HepG2 (cell line): ENCODE data around the gene BABAM2. TPM values are rescaled to one million over a fixed set of nuclear protein-coding genes. Genes with fewer than 3 reads are reported as not detected.

Experiments used
- ATAC-seq: fragments of 200-7000 bp; cut with Tn5 transposase; 3 replicates; pipeline ENCODE4 v1.9.1; 2020; ENCODE audit warnings: mild to moderate bottlenecking, moderate library complexity
- BruUV-seq: library from RNA; stranded (reverse); fragments of 400-500 nt; replicated peaks from 2 replicates; lab custom pipeline; 2021; lab: Mats Ljungman, UMichigan
- CTCF ChIA-PET: fragments of 300-600 bp; formaldehyde crosslinking; extraction: SDS; loops from one replicate; lab custom pipeline; 2021; ENCODE audit warnings: low total read pairs, inconsistent platforms, low intra/inter-chr PET ratio; lab: Yijun Ruan, JAX
- POLR2A ChIA-PET: fragments of 350-600 bp; sonication (Branson Sonifier 250); formaldehyde crosslinking; loops from one replicate; lab custom pipeline; 2020; ENCODE audit warnings: antibody characterized with exemption, inconsistent platforms; lab: Yijun Ruan, JAX
- DNase-seq: peaks from one replicate; pipeline ENCODE4 v3.0.0-alpha.2; 2015; ENCODE audit warnings: low spot score
- FAIRE-seq: peaks from 3 replicates; lab custom pipeline; 2011; peaks lifted over from hg19 to GRCh38; lab: Jason Lieb, UNC
- H2AFZ ChIP-seq: one replicate; pipeline ENCODE4 v1.6.1; 2011; ENCODE audit warnings: low read length, inconsistent platforms
- H3K27ac ChIP-seq: fragments of 300-600 bp; 3 replicates; pipeline ENCODE4 v1.8.0; 2011; ENCODE audit warnings: mixed run types, mild to moderate bottlenecking, mixed read lengths, low read length, inconsistent platforms; ENCODE audit not compliant: insufficient read depth; ENCODE audit errors: extremely low read length
- H3K27me3 ChIP-seq, 2 experiments: fragments of 200-600 bp in 1 of 2; 2 replicates in 1 of 2; 3 replicates in 1 of 2; pipeline versions ENCODE4 v1.6.0 to v1.8.0; 2011; ENCODE audit warnings: low read length in 2 of 2, mild to moderate bottlenecking in 2 of 2, moderate library complexity in 2 of 2, inconsistent platforms in 1 of 2; ENCODE audit not compliant: insufficient read depth in 2 of 2, control insufficient read depth in 1 of 2
- H3K36me3 ChIP-seq, 2 experiments: fragments of 200-600 bp in 1 of 2; replicated peaks in 1 of 2; 2 replicates in 1 of 2; 3 replicates in 1 of 2; pipeline versions ENCODE4 v1.5.1 to v1.8.0; 2011; ENCODE audit warnings: low read length in 2 of 2, inconsistent platforms in 1 of 2; ENCODE audit not compliant: insufficient read depth in 2 of 2, control insufficient read depth in 1 of 2
- H3K4me1 ChIP-seq: 2 replicates; pipeline ENCODE4 v1.5.1; 2012; ENCODE audit warnings: low read length, inconsistent platforms; ENCODE audit not compliant: insufficient read depth
- H3K4me2 ChIP-seq: 2 replicates; pipeline ENCODE4 v1.6.0; 2011; ENCODE audit warnings: low read depth, low read length, inconsistent platforms
- H3K4me3 ChIP-seq, 3 experiments: fragments of 200-600 bp in 1 of 3; sonication (generic), shearing (Covaris generic) in 1 of 3; replicated peaks in 1 of 3; 2 replicates each; pipeline ENCODE4 v1.5.1; 2011 to 2016; ENCODE audit warnings: low read length in 3 of 3, inconsistent platforms in 2 of 3, low read depth in 2 of 3, mild to moderate bottlenecking in 2 of 3, control low read depth in 1 of 3, mixed read lengths in 1 of 3; ENCODE audit not compliant: insufficient read depth in 1 of 3
- H3K79me2 ChIP-seq: one replicate; pipeline ENCODE4 v1.6.1; 2011; ENCODE audit warnings: low read length, inconsistent platforms; ENCODE audit not compliant: insufficient read depth
- H3K9ac ChIP-seq: 2 replicates; pipeline ENCODE4 v1.6.0; 2011; ENCODE audit warnings: mild to moderate bottlenecking, low read depth, low read length, inconsistent platforms; ENCODE audit not compliant: insufficient read depth
- H3K9me3 ChIP-seq: 2 replicates; pipeline ENCODE4 v1.5.1; 2012; ENCODE audit warnings: mild to moderate bottlenecking, low read length
- H4K20me1 ChIP-seq: 2 replicates; pipeline ENCODE4 v1.6.0; 2011; ENCODE audit warnings: inconsistent platforms, mild to moderate bottlenecking, low read length, moderate library complexity; ENCODE audit not compliant: insufficient read depth
- DNMT1 ChIP-seq: sonication (generic); formaldehyde crosslinking; IDR thresholded peaks from 2 replicates; pipeline ENCODE4 v1.5.1; 2020; ENCODE audit warnings: mild to moderate bottlenecking, missing genetic modification reagents
- MEF2D ChIP-seq: sonication (generic); formaldehyde crosslinking; IDR thresholded peaks from 2 replicates; pipeline ENCODE4 v1.5.1; 2020; ENCODE audit warnings: mild to moderate bottlenecking, missing genetic modification reagents
- POGZ ChIP-seq: sonication (generic); formaldehyde crosslinking; IDR thresholded peaks from 2 replicates; pipeline ENCODE4 v1.4.0; 2020; ENCODE audit warnings: mild to moderate bottlenecking, missing genetic modification reagents
- SAP130 ChIP-seq: IDR thresholded peaks from 2 replicates; pipeline ENCODE4 v1.6.1; 2016; ENCODE audit warnings: low read depth
- ZNF12 ChIP-seq: sonication (generic); formaldehyde crosslinking; IDR thresholded peaks from 2 replicates; pipeline ENCODE4 v1.5.0; 2020; ENCODE audit warnings: missing genetic modification reagents
- ZNF547 ChIP-seq: sonication (generic); formaldehyde crosslinking; IDR thresholded peaks from 2 replicates; pipeline ENCODE4 v1.5.1; 2020; ENCODE audit warnings: mild to moderate bottlenecking, missing genetic modification reagents
- ZNF589 ChIP-seq: sonication (generic); formaldehyde crosslinking; conservative IDR thresholded peaks from 2 replicates; pipeline ENCODE4 v1.8.0; 2022; ENCODE audit warnings: mild to moderate bottlenecking, moderate library complexity, missing genetic modification reagents
- ZNF687 ChIP-seq: sonication (generic); formaldehyde crosslinking; IDR thresholded peaks from 2 replicates; pipeline ENCODE4 v1.5.1; 2020; ENCODE audit warnings: mild to moderate bottlenecking, missing genetic modification reagents, moderate library complexity
- WGBS: methylation state at CpG from one replicate; pipeline ENCODE4 v1.1.6; 2017; ENCODE audit warnings: low lambda C conversion rate; 5-methylcytosine and 5-hydroxymethylcytosine counted together
- in situ Hi-C: cut with HindIII; loops from 2 replicates; pipeline ENCODE4 v1.10.0; 2017; ENCODE audit warnings: low pct_unique_long_range_greater_than_20kb; ENCODE audit not compliant: extremely low pct_ligation_motif_present
- intact Hi-C: fragments of 100-400 bp; cut with micrococcal nuclease; formaldehyde crosslinking; loops from one replicate; pipeline ENCODE4 v1.10.0; 2022; ENCODE audit not compliant: unreplicated experiment
- polyA plus RNA-seq, 8 experiments: library from polyadenylated mRNA; depleted of rRNA in 3 of 8; stranded (reverse) in 7 of 8; unstranded in 1 of 8; fragments of >200 nt; fragmentation: Illumina TruSeq in 4 of 8; extraction: Trizol in 4 of 8; gene quantifications; 2 replicates each; pipeline versions ENCODE4 v1.2.1 to v1.2.3, GENCODE V29; 2011 to 2016; ENCODE audit warnings: low read depth in 4 of 8, missing spikeins in 1 of 8, mixed read lengths in 1 of 8; ENCODE audit not compliant: insufficient read depth in 1 of 8
- total RNA-seq, 5 experiments: library from RNA; depleted of rRNA; stranded (reverse); fragments of >200 nt; fragmentation: Illumina TruSeq; extraction: Trizol; gene quantifications; 2 replicates each; pipeline ENCODE4 v1.2.3, GENCODE V29; 2016; ENCODE audit warnings: low read depth in 1 of 5

Gene BABAM2
- total and polyA plus RNA-seq, 2 of the 13 experiments (the other 11 are each of a cell fraction or from before 2014, with no cell fraction given), result 24.9 to 28.0 TPM

GRCh38 chr2:28378679-28379584 is 488.4 kb downstream of the BABAM2 start:
- no peak overlapping the region for H3K27ac ChIP-seq
- CTCF ChIA-PET, result no interaction called here

More at GRCh38 chr2:28378679-28379584, 488.4 kb downstream of the BABAM2 start:
- intact Hi-C loops (no loop called here), in situ Hi-C loops (no loop called here)
- peak; percentile 25; the same call in 2 of the 3 replicates for ATAC-seq
- Histone ChIP-seq H3K4me2 (peak overlapping the region; percentile 60; the same call in 1 of the 2 replicates), H3K9me3 (no peaks in the 10 kb centered on the region), H2AFZ (no peak overlapping the region), H4K20me1 (no peaks in the 10 kb centered on the region), H3K9ac (no peak overlapping the region), H3K36me3 (no peaks in the 10 kb centered on the region), H3K4me3 (no peak overlapping the region; a peak in 1 of 6 replicates), H3K4me1 (peaks cover 46% of the 10 kb centered on the region), H3K27me3 (peaks cover 5 to 69% of the 10 kb centered on the region in 2 experiments; a peak in 4 of 5 replicates)
- POLR2A ChIA-PET, result interaction anchor here (0.8 to 2.3 kb wide), 2 partner anchors 11 to 14 kb away, joined by 3 to 11 read pairs; partner anchors contain the start of gene FOSL2
- no peak for FAIRE-seq
- DNase-seq, result no peak
- no peak for TF ChIP-seq SAP130 (CRISPR knock-in tag)
- no peak for TF ChIP-seq ZNF589 (CRISPR knock-in tag)
- 0 out of 2 replicates have a peak, but pooled peaks have one; percentile 2 for TF ChIP-seq ZNF687 (CRISPR knock-in tag)
- no peak for TF ChIP-seq DNMT1
- TF ChIP-seq ZNF547, result 0 out of 2 replicates have a peak, but pooled peaks have one; percentile 7
- TF ChIP-seq ZNF12 (CRISPR knock-in tag), result no peak
- TF ChIP-seq MEF2D (CRISPR knock-in tag), result no peak
- TF ChIP-seq POGZ (CRISPR knock-in tag), result no peak
- TF ChIP-seq, all 625 proteins: peak for 2
- no TSS peak for BruUV-seq
- 45% methylated on average over 16 of the region's 16 CpGs for WGBS
- no peaks in the 10 kb centered on the region for H3K79me2 ChIP-seq
